PC-9 (cell line): ENCODE data around the gene COA8.

Experiments used
- CTCF ChIP-seq: fragments of 200-600 bp; sonication (generic); conservative IDR thresholded peaks from 2 replicates; pipeline ENCODE4 v1.6.1; 2017; ENCODE audit warnings: mixed run types, antibody characterized with exemption, mild to moderate bottlenecking, moderate library complexity
- EZH2 ChIP-seq: fragments of 200-600 bp; sonication (generic); IDR thresholded peaks from 2 replicates; pipeline ENCODE4 v1.8.0; 2017; ENCODE audit warnings: antibody characterized with exemption, low read depth

GRCh38 chr14:103543140-103543539 lies 19.6 kb upstream of the COA8 start:
- TF ChIP-seq CTCF (no peak), EZH2 (no peak)
